Stomach (tissue), 4 donors: ENCODE measurements around the gene C5.

Experiments used
- CTCF ChIP-seq, 7 experiments: fragments of 450-650 bp in 4 of 7; fragments of 200-600 bp in 3 of 7; sonication (generic) in 3 of 7; IDR thresholded peaks; one replicate each; pipeline ENCODE4 v1.5.1; 2016 to 2019; ENCODE audit warnings: antibody characterized with exemption in 7 of 7, control low read depth in 2 of 7, mild to moderate bottlenecking in 1 of 7
- EP300 ChIP-seq: sonication (generic); formaldehyde crosslinking; IDR thresholded peaks from one replicate; pipeline ENCODE4 v1.6.1; 2017; ENCODE audit warnings: antibody characterized with exemption
- POLR2A ChIP-seq, 4 donors: fragments of 450-650 bp; IDR thresholded peaks; one replicate each; pipeline ENCODE4 v1.6.1; 2016; ENCODE audit warnings: antibody characterized with exemption in 4 of 4, control low read depth in 2 of 4, mild to moderate bottlenecking in 1 of 4, moderate library complexity in 1 of 4
- POLR2AphosphoS5 ChIP-seq, 3 donors: sonication (generic); formaldehyde crosslinking; IDR thresholded peaks; one replicate each; pipeline ENCODE4 v1.6.1; 2016; ENCODE audit warnings: antibody characterized with exemption in 3 of 3

DNA sequence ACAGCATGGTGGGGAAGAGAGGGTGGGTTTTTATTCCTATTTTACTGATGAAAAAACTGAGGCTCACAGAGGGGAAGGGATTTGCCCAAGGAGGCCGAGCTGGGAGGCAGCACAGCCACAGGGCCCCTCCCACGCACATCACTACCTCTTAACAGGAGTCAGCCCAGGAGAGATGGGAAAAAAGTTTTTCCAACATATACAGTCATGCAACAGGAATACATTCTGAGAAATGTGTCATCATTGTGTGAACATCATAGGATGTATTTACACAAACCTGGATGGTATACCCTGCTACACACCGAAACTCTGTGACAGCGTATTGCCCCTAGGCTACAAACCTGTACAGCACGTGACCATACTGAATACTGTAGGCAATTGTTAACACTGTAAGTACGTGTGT lies 135.1 kb downstream of the C5 start:
- TF ChIP-seq CTCF (IDR thresholded peaks at IDR 0.05) (no peak), POLR2AphosphoS5 (IDR thresholded peaks at IDR 0.05) (no peak), POLR2A (IDR thresholded peaks at IDR 0.05) (no peak), EP300 (no peak)
